ENCODE results near the gene SLCO3A1. TPM values are rescaled to one million over a fixed set of nuclear protein-coding genes. Genes with fewer than 3 reads are reported as not detected.

Gene SLCO3A1
- total and polyA plus RNA-seq, 12 donors: 33.9 to 57.2 (median 46.4) TPM

GRCh38 chr15:91895051-91895450 is 41.5 kb downstream of the SLCO3A1 start:
- DNase-seq (no peak), ATAC-seq (no peak)
- 93 to 100% methylated on average over 1 of the region's 1 CpG for WGBS, 2 donors
- Histone ChIP-seq H3K27ac (no peak overlapping the region), H3K27me3 (no peaks in the 10 kb centered on the region), H3K4me3 (no peak overlapping the region), H3K9me3 (peaks cover 0 to 9% (median 0%) of the 10 kb centered on the region in 11 donors), H3K4me1 (peaks cover 3 to 82% (median 50%) of the 10 kb centered on the region in 9 donors), H3K36me3 (no peaks in the 10 kb centered on the region)
- no peak for TF ChIP-seq CTCF (IDR thresholded peaks at IDR 0.05)
- intact Hi-C loops (cut with DNase I): no loop called here

- ATAC-seq: no peak
- intact Hi-C loops (cut with DNase I): no loop called here
- H3K27me3 ChIP-seq: no peaks in the 10 kb centered on the region
- TF ChIP-seq CTCF (IDR thresholded peaks at IDR 0.05): no peak
- peaks cover 3 to 67% (median 40%) of the 10 kb centered on the region in 9 donors for H3K4me1 ChIP-seq
- no peak for DNase-seq
- no peak overlapping the region for H3K4me3 ChIP-seq
- peaks cover 0 to 15% (median 3%) of the 10 kb centered on the region in 11 donors for H3K9me3 ChIP-seq
- no peak overlapping the region for H3K27ac ChIP-seq
- no peaks in the 10 kb centered on the region for H3K36me3 ChIP-seq
- WGBS, 2 donors: 79 to 89% methylated on average over 5 of the region's 5 CpGs
These were observed 43.0 kb downstream of the SLCO3A1 start for GRCh38 chr15:91896341-91897055.

GRCh38 chr15:91897585-91898372 is 44.3 kb downstream of the SLCO3A1 start:
- ATAC-seq (peak in 7 of 8 donors; percentile 58 to 97 (median 85)), DNase-seq (no peak)
- H3K27ac ChIP-seq: peak overlapping the region in 8 of 10 donors; percentile 17 to 61 (median 35)
- H3K4me3 ChIP-seq: no peak overlapping the region
- H3K36me3 ChIP-seq: no peaks in the 10 kb centered on the region
- intact Hi-C loops (cut with DNase I): no loop called here
- H3K9me3 ChIP-seq: peaks cover 0 to 26% (median 14%) of the 10 kb centered on the region in 11 donors
- no peaks in the 10 kb centered on the region for H3K27me3 ChIP-seq
- TF ChIP-seq CTCF (IDR thresholded peaks at IDR 0.05): no peak
- peaks cover 3 to 56% (median 31%) of the 10 kb centered on the region in 9 donors for H3K4me1 ChIP-seq
- WGBS, 2 donors: 46 to 62% methylated on average over 14 of the region's 14 CpGs

GRCh38 chr15:91898843-91899242 is 45.3 kb downstream of the SLCO3A1 start:
- ATAC-seq (peak in 1 of 8 donors; percentile 19), DNase-seq (no peak)
- Histone ChIP-seq H3K27ac (no peak overlapping the region), H3K9me3 (peaks cover 0 to 20% (median 13%) of the 10 kb centered on the region in 11 donors), H3K27me3 (no peaks in the 10 kb centered on the region), H3K36me3 (no peaks in the 10 kb centered on the region), H3K4me1 (peaks cover 3 to 54% (median 30%) of the 10 kb centered on the region in 9 donors), H3K4me3 (no peak overlapping the region)
- 95 to 98% methylated on average over 3 of the region's 3 CpGs for WGBS, 2 donors
- TF ChIP-seq CTCF (IDR thresholded peaks at IDR 0.05): no peak
- intact Hi-C loops (cut with DNase I): no loop called here

Measured in heart right ventricle (tissue), 16 donors.